Rectal smooth muscle tissue (tissue), 1 donor: ENCODE measurements around the gene IL24.

Source experiments
- H3K27ac ChIP-seq: one replicate; pipeline ENCODE4 v1.7.0; 2013; ENCODE audit warnings: low read depth, low read length, inconsistent platforms
- H3K27me3 ChIP-seq: one replicate; pipeline ENCODE4 v1.7.0; 2013; ENCODE audit warnings: low read length; ENCODE audit not compliant: control insufficient read depth, insufficient read depth
- H3K36me3 ChIP-seq: one replicate; pipeline ENCODE4 v1.7.0; 2013; ENCODE audit warnings: low read length; ENCODE audit not compliant: control insufficient read depth, insufficient read depth
- H3K4me1 ChIP-seq: one replicate; pipeline ENCODE4 v1.7.0; 2013; ENCODE audit warnings: low read length; ENCODE audit not compliant: control insufficient read depth, insufficient read depth
- H3K4me3 ChIP-seq: one replicate; pipeline ENCODE4 v1.7.0; 2013; ENCODE audit warnings: low read length
- H3K9ac ChIP-seq: one replicate; pipeline ENCODE4 v1.7.0; 2013; ENCODE audit warnings: low read length

IL24 gene

GRCh38 chr1:206941766-206942418 is 44.6 kb downstream of the IL24 start:
- no peak overlapping the region for H3K27ac ChIP-seq
- H3K4me3 ChIP-seq = peak overlapping the region; percentile 51
- no peak overlapping the region for H3K9ac ChIP-seq
- H3K36me3 ChIP-seq = peaks cover 3% of the 10 kb centered on the region
- H3K27me3 ChIP-seq = no peaks in the 10 kb centered on the region
- H3K4me1 ChIP-seq = no peaks in the 10 kb centered on the region

- Histone ChIP-seq H3K4me3 (peak overlapping the region; percentile 70), H3K4me1 (no peaks in the 10 kb centered on the region), H3K9ac (no peak overlapping the region), H3K27me3 (no peaks in the 10 kb centered on the region), H3K27ac (no peak overlapping the region), H3K36me3 (peaks cover 3% of the 10 kb centered on the region)
Measured at GRCh38 chr1:206944703-206945102, 47.5 kb downstream of the IL24 start.

- Histone ChIP-seq H3K36me3 (peaks cover 3% of the 10 kb centered on the region), H3K27ac (no peak overlapping the region), H3K4me1 (no peaks in the 10 kb centered on the region), H3K9ac (peak overlapping the region; percentile 38), H3K27me3 (no peaks in the 10 kb centered on the region), H3K4me3 (peak overlapping the region; percentile 70)
Measured at GRCh38 chr1:206945779-206946178, 48.5 kb downstream of the IL24 start.

DNA sequence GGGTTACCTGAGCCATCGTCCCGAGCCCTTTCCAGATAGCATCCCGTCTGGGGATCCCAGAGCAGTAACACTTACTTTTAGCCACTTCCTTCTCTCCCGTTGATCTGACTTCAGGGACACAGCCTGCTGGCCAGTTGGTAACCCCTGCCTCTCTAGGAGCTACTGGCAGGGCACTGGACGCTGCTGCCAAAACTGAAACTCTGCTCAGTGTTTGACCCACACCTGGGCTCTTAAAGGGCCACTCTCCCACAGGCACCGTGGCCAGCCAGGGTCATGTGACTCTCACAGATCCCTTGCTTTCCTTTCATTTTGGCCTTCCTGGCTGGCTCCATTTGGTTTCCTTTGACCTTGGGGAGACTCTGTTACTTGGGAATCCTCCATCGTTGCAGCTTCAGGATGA is 49.0 kb downstream of the IL24 start, which contains the start of gene PIGR:
Gene PIGR (minus strand): TSS at position 206 of the 400 bp plus-strand sequence. CDS start 5,935 bp downstream, outside the sequence.
- Histone ChIP-seq H3K4me3 (peak within 1 kb of the TSS; percentile 70), H3K4me1 (no peaks in the 10 kb centered on the region), H3K27me3 (no peaks in the 10 kb centered on the region), H3K36me3 (peaks cover 3% of the 10 kb centered on the region), H3K27ac (no peak within 1 kb of the TSS), H3K9ac (peak within 1 kb of the TSS; percentile 38)

DNA sequence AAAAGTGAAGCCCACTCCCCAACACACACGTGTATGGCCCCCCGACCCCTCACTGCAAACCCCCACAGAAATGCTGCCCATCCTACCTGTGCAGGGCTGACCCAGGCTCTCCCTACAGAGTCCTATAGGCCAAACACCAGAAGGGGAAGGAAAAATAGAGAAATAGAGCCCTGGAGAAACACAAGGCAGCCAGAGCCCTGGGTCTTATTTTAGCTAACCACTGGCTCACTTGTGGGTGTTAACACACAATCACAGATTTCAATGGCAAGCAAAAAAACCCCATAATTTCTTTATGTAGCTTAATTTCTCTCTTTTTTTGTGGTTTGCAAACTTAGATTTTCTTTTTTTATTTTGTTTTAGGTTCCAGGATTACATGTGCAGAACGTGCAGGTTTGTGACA is 50.0 kb downstream of the IL24 start:
- Histone ChIP-seq H3K27ac (no peak overlapping the region), H3K4me1 (no peaks in the 10 kb centered on the region), H3K9ac (no peak overlapping the region), H3K36me3 (peaks cover 3% of the 10 kb centered on the region), H3K27me3 (no peaks in the 10 kb centered on the region), H3K4me3 (peak overlapping the region; percentile 70)

DNA sequence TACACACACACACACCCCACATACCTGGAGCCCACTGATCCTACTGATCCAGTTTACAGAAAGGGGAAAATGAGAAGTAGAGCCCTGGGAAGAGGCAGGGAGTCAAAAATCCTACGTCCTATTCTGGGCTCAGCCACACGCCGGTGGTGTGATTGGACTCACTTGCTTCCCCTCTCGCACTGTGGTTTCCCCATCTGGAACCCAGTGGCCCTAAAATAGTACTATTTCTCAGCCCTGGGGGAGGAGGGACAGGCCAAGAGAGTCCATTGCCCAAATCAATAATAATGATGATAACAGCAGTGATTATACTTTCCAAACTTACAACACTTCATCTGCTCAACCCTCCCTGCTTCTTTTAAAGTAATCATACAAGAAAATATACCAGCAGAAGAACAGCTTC is 52.0 kb downstream of the IL24 start:
- Histone ChIP-seq H3K4me3 (no peak overlapping the region), H3K27ac (no peak overlapping the region), H3K9ac (no peak overlapping the region), H3K4me1 (no peaks in the 10 kb centered on the region), H3K36me3 (peaks cover 3% of the 10 kb centered on the region), H3K27me3 (no peaks in the 10 kb centered on the region)

DNA sequence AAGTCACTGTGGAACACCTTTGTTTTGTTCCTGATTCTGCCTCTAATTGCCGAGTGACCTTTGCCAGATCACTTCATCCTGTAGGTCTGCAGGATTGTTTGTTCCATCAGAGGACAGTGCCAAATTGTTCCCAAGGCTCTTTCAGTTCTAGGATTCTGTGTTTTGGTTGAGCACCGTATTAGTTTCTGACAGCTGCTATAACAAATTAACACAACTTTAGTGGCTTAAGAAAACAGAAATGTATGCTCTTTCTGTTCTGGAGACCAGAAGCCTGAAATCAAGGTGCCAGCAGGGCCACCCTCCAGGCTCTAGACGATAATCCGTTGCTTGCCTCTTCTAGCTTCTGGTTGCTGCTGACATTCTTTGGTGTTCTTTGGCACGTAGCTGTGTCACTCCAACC is 52.4 kb downstream of the IL24 start:
- H3K36me3 ChIP-seq = peaks cover 3% of the 10 kb centered on the region
- H3K4me1 ChIP-seq = no peaks in the 10 kb centered on the region
- H3K27me3 ChIP-seq = no peaks in the 10 kb centered on the region
- no peak overlapping the region for H3K4me3 ChIP-seq
- no peak overlapping the region for H3K9ac ChIP-seq
- no peak overlapping the region for H3K27ac ChIP-seq

DNA sequence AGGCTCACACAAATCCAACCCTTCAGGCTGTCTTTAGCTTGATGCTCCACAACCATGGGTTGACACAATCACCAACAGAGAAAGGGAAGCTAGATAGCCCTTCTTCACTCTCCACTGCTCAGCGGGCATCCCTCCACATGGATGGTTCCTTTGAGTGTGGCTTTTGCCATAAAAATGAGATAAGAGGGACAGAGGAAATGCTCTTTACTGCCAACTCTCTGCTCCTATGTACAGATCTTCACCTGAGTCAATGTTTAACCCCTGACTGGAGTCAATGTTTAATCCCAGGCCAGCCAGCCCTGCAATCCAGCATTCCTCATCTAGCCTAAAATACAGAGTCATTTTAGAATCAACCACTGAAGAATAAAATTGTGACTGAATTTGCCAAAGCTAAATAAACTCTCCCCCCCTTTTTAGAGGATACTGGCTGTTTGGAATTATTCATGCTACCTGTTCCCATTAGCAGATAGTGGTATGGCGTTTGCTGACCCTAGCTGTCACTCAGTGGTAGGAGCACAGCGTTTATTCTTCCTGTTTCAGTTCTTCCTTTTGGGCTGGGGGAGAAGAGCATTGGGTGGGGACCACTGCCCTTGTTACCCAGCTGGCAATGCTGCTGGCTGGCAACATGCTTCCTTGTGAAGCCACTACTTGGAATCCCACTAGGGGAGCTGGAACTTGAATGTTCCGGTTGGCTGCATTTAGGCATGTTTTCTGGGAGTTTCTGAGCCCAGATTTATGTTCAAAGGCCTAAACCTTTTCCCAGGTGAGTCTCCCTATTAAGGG is 54.3 kb downstream of the IL24 start:
- H3K27ac ChIP-seq = no peak overlapping the region
- no peaks in the 10 kb centered on the region for H3K27me3 ChIP-seq
- no peak overlapping the region for H3K9ac ChIP-seq
- no peaks in the 10 kb centered on the region for H3K4me1 ChIP-seq
- no peak overlapping the region for H3K4me3 ChIP-seq
- no peaks in the 10 kb centered on the region for H3K36me3 ChIP-seq

- Histone ChIP-seq H3K36me3 (no peaks in the 10 kb centered on the region), H3K4me3 (no peak overlapping the region), H3K27me3 (no peaks in the 10 kb centered on the region), H3K9ac (no peak overlapping the region), H3K4me1 (no peaks in the 10 kb centered on the region), H3K27ac (no peak overlapping the region)
Measured at GRCh38 chr1:206952171-206952570, 54.9 kb downstream of the IL24 start.

GRCh38 chr1:206953126-206953525 is 55.9 kb downstream of the IL24 start:
- Histone ChIP-seq H3K4me3 (no peak overlapping the region), H3K27me3 (no peaks in the 10 kb centered on the region), H3K36me3 (no peaks in the 10 kb centered on the region), H3K9ac (no peak overlapping the region), H3K4me1 (no peaks in the 10 kb centered on the region), H3K27ac (no peak overlapping the region)

GRCh38 chr1:206953626-206954025 is 56.4 kb downstream of the IL24 start:
- H3K27ac ChIP-seq = no peak overlapping the region
- H3K9ac ChIP-seq = no peak overlapping the region
- H3K36me3 ChIP-seq = no peaks in the 10 kb centered on the region
- no peak overlapping the region for H3K4me3 ChIP-seq
- H3K4me1 ChIP-seq = no peaks in the 10 kb centered on the region
- no peaks in the 10 kb centered on the region for H3K27me3 ChIP-seq
